ENCODE measurements around the gene ENPP7.

The ENPP7 gene

DNA sequence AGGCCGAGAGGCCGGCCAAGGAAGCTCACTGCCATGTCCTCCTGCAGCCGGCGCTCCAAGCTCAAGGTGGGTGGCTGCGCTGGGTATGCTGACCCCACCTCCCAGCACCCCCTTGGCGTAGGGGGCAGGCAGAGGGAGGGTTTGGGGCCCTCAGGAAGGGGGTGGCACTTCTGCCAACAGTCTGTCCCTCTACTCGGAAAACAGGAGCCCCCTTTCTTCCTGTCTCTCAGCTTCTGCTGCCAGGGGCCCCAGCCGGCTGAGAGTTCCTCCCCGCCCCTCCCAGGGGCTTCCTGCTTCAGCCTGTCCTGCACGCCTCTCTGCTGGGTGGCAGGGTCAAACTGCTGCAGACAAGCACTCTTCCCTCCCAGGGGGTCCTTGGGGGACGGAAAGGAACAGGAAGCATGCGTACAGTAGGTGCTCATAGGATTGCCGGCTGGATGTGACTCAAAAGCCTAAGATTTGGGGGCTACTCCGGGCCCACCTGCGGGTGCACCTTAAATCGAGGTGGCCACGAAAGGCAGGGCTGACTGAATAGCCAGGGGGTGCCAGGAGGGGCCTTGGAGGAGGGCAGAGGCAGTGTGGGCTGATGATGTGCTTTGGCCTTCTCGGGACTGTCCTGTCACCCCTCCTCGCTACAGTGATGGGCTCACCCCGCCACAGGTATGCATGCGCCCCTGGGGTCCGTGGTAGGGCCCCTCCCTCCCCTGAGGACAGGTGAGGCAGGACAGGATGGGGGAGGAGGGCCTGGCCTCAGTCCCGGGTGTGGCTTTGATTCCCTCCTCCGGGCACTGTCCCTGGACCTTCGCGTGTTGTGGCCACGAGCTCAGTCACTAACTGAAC, 51.2 kb downstream of the ENPP7 start:
- no peak overlapping the region for H2BK15ac ChIP-seq (ENCODE audit: low read length)
- peaks cover 8 to 13% of the 10 kb centered on the region in 2 donors for H3K4me1 ChIP-seq (ENCODE audit: control insufficient read depth in 2 of 2, insufficient read depth in 1 of 2, low read depth in 1 of 2, low read length in 2 of 2)
- H3K27me3 ChIP-seq (ENCODE audit: control insufficient read depth in 3 of 3, insufficient read depth in 3 of 3, low read depth in 1 of 3, low read length in 3 of 3) = no peaks in the 10 kb centered on the region
- H3K36me3 ChIP-seq (replicated peaks in 1 of 2; ENCODE audit: control insufficient read depth in 2 of 2, insufficient read depth in 2 of 2, low read length in 2 of 2) = peaks cover 59 to 76% of the 10 kb centered on the region in 2 donors
- H3K14ac ChIP-seq (ENCODE audit: low read length) = no peak overlapping the region
- peak overlapping the region in 1 of 2 donors; percentile 11 for H3K4me3 ChIP-seq (ENCODE audit: low read length in 2 of 2)
- no peak overlapping the region for H3K4me2 ChIP-seq (ENCODE audit: insufficient read depth, low read length, poor library complexity, severe bottlenecking)
- H2BK5ac ChIP-seq (ENCODE audit: low read length) = peak overlapping the region; percentile 29
- no peak overlapping the region for H3K27ac ChIP-seq (replicated peaks; ENCODE audit: low read length)
- WGBS, 2 donors (ENCODE audit: extremely low coverage in 2 of 2, insufficient read length in 2 of 2, insufficient replicate concordance in 1 of 2) = no CpG with 5 or more reads among the region's 27 CpGs
- no peaks in the 10 kb centered on the region for H3K9me3 ChIP-seq (replicated peaks in 1 of 2; ENCODE audit: control insufficient read depth in 2 of 2, insufficient read depth in 1 of 2, low read depth in 1 of 2, low read length in 2 of 2)
- DNase-seq (ENCODE audit: low spot score) = no peak
- no peak overlapping the region for H4K91ac ChIP-seq (ENCODE audit: low read depth, low read length, poor library complexity)
- no peak overlapping the region for H3K18ac ChIP-seq (ENCODE audit: low read length)
- no peak overlapping the region for H3K9ac ChIP-seq (ENCODE audit: low read depth, low read length, poor library complexity)
- no peak overlapping the region for H2AK5ac ChIP-seq (ENCODE audit: low read depth, low read length)
- H2AFZ ChIP-seq (ENCODE audit: low read length) = no peak overlapping the region
- no peak overlapping the region for H2BK120ac ChIP-seq (ENCODE audit: low read depth, low read length)
- no peak overlapping the region for H3K4ac ChIP-seq (ENCODE audit: low read length)
- no peak overlapping the region for H2BK12ac ChIP-seq (ENCODE audit: low read length)
- H3K23ac ChIP-seq (ENCODE audit: low read depth, low read length, poor library complexity) = no peak overlapping the region
- no peak overlapping the region for H4K8ac ChIP-seq (ENCODE audit: low read depth, low read length)
- peaks cover 18% of the 10 kb centered on the region for H3K79me1 ChIP-seq (ENCODE audit: low read depth, low read length)

DNA sequence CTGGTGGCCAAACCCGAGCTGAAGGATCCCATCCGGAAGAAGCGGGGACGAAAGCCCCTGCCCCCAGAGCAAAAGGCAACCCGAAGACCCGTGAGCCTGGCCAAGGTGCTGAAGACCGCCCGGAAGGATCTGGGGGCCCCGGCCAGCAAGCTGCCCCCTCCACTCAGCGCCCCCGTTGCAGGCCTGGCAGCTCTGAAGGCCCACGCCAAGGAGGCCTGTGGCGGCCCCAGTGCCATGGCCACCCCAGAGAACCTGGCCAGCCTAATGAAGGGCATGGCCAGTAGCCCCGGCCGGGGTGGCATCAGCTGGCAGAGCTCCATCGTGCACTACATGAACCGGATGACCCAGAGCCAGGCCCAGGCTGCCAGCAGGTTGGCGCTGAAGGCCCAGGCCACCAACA, 53.1 kb downstream of the ENPP7 start:
- Histone ChIP-seq H3K18ac (ENCODE audit: low read length) (no peak overlapping the region), H3K36me3 (replicated peaks in 1 of 2; ENCODE audit: control insufficient read depth in 2 of 2, insufficient read depth in 2 of 2, low read length in 2 of 2) (peaks cover 59 to 75% of the 10 kb centered on the region in 2 donors), H2AFZ (ENCODE audit: low read length) (no peak overlapping the region), H2AK5ac (ENCODE audit: low read depth, low read length) (no peak overlapping the region), H4K91ac (ENCODE audit: low read depth, low read length, poor library complexity) (no peak overlapping the region), H3K9ac (ENCODE audit: low read depth, low read length, poor library complexity) (no peak overlapping the region), H3K9me3 (replicated peaks in 1 of 2; ENCODE audit: control insufficient read depth in 2 of 2, insufficient read depth in 1 of 2, low read depth in 1 of 2, low read length in 2 of 2) (no peaks in the 10 kb centered on the region), H3K23ac (ENCODE audit: low read depth, low read length, poor library complexity) (no peak overlapping the region), H3K27me3 (ENCODE audit: control insufficient read depth in 3 of 3, insufficient read depth in 3 of 3, low read depth in 1 of 3, low read length in 3 of 3) (peaks cover 0 to 3% (median 0%) of the 10 kb centered on the region in 3 experiments), H3K79me1 (ENCODE audit: low read depth, low read length) (peaks cover 18% of the 10 kb centered on the region), H3K14ac (ENCODE audit: low read length) (no peak overlapping the region), H3K4ac (ENCODE audit: low read length) (no peak overlapping the region), H3K27ac (replicated peaks; ENCODE audit: low read length) (no peak overlapping the region), H3K4me2 (ENCODE audit: insufficient read depth, low read length, poor library complexity, severe bottlenecking) (no peak overlapping the region), H2BK15ac (ENCODE audit: low read length) (no peak overlapping the region), H4K8ac (ENCODE audit: low read depth, low read length) (no peak overlapping the region), H3K4me3 (ENCODE audit: low read length in 2 of 2) (no peak overlapping the region), H3K4me1 (ENCODE audit: control insufficient read depth in 2 of 2, insufficient read depth in 1 of 2, low read depth in 1 of 2, low read length in 2 of 2) (peaks cover 17 to 26% of the 10 kb centered on the region in 2 donors), H2BK5ac (ENCODE audit: low read length) (no peak overlapping the region), H2BK12ac (ENCODE audit: low read length) (no peak overlapping the region), H2BK120ac (ENCODE audit: low read depth, low read length) (no peak overlapping the region)
- no peak for DNase-seq (ENCODE audit: low spot score)
- WGBS, 2 donors (ENCODE audit: extremely low coverage in 2 of 2, insufficient read length in 2 of 2, insufficient replicate concordance in 1 of 2) = no CpG with 5 or more reads among the region's 18 CpGs

DNA sequence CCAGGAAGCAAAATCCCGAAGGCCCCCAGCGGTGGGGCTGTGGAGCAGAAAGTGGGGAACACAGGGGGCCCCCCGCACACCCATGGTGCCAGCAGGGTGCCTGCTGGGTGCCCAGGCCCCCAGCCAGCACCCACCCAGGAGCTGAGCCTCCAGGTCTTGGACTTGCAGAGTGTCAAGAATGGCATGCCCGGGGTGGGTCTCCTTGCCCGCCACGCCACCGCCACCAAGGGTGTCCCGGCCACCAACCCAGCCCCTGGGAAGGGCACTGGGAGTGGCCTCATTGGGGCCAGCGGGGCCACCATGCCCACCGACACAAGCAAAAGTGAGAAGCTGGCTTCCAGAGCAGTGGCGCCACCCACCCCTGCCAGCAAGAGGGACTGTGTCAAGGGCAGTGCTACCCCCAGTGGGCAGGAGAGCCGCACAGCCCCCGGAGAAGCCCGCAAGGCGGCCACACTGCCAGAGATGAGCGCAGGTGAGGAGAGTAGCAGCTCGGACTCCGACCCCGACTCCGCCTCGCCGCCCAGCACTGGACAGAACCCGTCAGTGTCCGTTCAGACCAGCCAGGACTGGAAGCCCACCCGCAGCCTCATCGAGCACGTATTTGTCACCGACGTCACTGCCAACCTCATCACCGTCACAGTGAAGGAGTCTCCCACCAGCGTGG, 53.7 kb downstream of the ENPP7 start:
- no peak overlapping the region for H3K18ac ChIP-seq (ENCODE audit: low read length)
- H3K4me2 ChIP-seq (ENCODE audit: insufficient read depth, low read length, poor library complexity, severe bottlenecking) = no peak overlapping the region
- peaks cover 58 to 69% of the 10 kb centered on the region in 2 donors for H3K36me3 ChIP-seq (replicated peaks in 1 of 2; ENCODE audit: control insufficient read depth in 2 of 2, insufficient read depth in 2 of 2, low read length in 2 of 2)

More for the DNA sequence above, 53.7 kb downstream of the ENPP7 start:
- Histone ChIP-seq H2BK15ac (ENCODE audit: low read length) (no peak overlapping the region), H3K4me1 (ENCODE audit: control insufficient read depth in 2 of 2, insufficient read depth in 1 of 2, low read depth in 1 of 2, low read length in 2 of 2) (peaks cover 19 to 23% of the 10 kb centered on the region in 2 donors), H2BK120ac (ENCODE audit: low read depth, low read length) (no peak overlapping the region), H3K9ac (ENCODE audit: low read depth, low read length, poor library complexity) (no peak overlapping the region), H3K4ac (ENCODE audit: low read length) (no peak overlapping the region), H2BK12ac (ENCODE audit: low read length) (no peak overlapping the region), H2BK5ac (ENCODE audit: low read length) (no peak overlapping the region), H3K27ac (replicated peaks; ENCODE audit: low read length) (no peak overlapping the region), H3K23ac (ENCODE audit: low read depth, low read length, poor library complexity) (no peak overlapping the region), H2AK5ac (ENCODE audit: low read depth, low read length) (no peak overlapping the region), H4K8ac (ENCODE audit: low read depth, low read length) (no peak overlapping the region), H3K27me3 (ENCODE audit: control insufficient read depth in 3 of 3, insufficient read depth in 3 of 3, low read depth in 1 of 3, low read length in 3 of 3) (peaks cover 0 to 8% (median 0%) of the 10 kb centered on the region in 3 experiments), H3K4me3 (ENCODE audit: low read length in 2 of 2) (no peak overlapping the region), H4K91ac (ENCODE audit: low read depth, low read length, poor library complexity) (no peak overlapping the region), H3K14ac (ENCODE audit: low read length) (no peak overlapping the region), H3K79me1 (ENCODE audit: low read depth, low read length) (peaks cover 16% of the 10 kb centered on the region), H2AFZ (ENCODE audit: low read length) (no peak overlapping the region), H3K9me3 (replicated peaks in 1 of 2; ENCODE audit: control insufficient read depth in 2 of 2, insufficient read depth in 1 of 2, low read depth in 1 of 2, low read length in 2 of 2) (no peaks in the 10 kb centered on the region)
- DNase-seq (ENCODE audit: low spot score) = no peak
- no CpG with 5 or more reads among the region's 31 CpGs for WGBS, 2 donors (ENCODE audit: extremely low coverage in 2 of 2, insufficient read length in 2 of 2, insufficient replicate concordance in 1 of 2)
